K562 (cell line): ENCODE results near the gene TASP1. TPM values are rescaled to one million over a fixed set of nuclear protein-coding genes. Genes with fewer than 3 reads are reported as not detected.

ENCODE experiments used
- ATAC-seq: fragments of 200-7000 bp; cut with Tn5 transposase; 3 replicates; pipeline ENCODE4 v1.9.1; 2020; ENCODE audit warnings: moderate library complexity
- BruUV-seq: library from RNA; stranded (reverse); fragments of 400-500 nt; replicated peaks from 2 replicates; lab custom pipeline; 2021; lab: Mats Ljungman, UMichigan
- CTCF ChIA-PET: fragments of 300-600 bp; formaldehyde crosslinking; extraction: SDS; loops from one replicate; lab custom pipeline; 2021; ENCODE audit warnings: low intra/inter-chr PET ratio; lab: Yijun Ruan, JAX
- POLR2A ChIA-PET: fragments of 300-600, 350-650 bp; sonication (Branson Sonifier 250); formaldehyde crosslinking; extraction: SDS; loops from one replicate; lab custom pipeline; 2021; ENCODE audit warnings: antibody characterized with exemption, inconsistent platforms; lab: Yijun Ruan, JAX
- DNase-seq, 4 experiments: peaks; one replicate each; pipeline versions ENCODE4 v3.0.0 to v3.0.0-alpha.2; 2011 to 2018; ENCODE audit warnings: low spot score in 3 of 4, mixed read lengths in 3 of 4; ENCODE audit errors: extremely low read depth in 1 of 4
- FAIRE-seq: peaks from 2 replicates; lab custom pipeline; 2011; peaks lifted over from hg19 to GRCh38; lab: Jason Lieb, UNC
- H2AFZ ChIP-seq: 2 replicates; pipeline ENCODE4 v1.6.0; 2011; ENCODE audit warnings: low read depth, low read length, control low read depth, inconsistent platforms
- H3K27ac ChIP-seq: fragments of 200-600 bp; 3 replicates; pipeline ENCODE4 v1.8.0; 2011; ENCODE audit warnings: low read depth, mild to moderate bottlenecking, control low read depth, inconsistent platforms, low read length, moderate library complexity, mixed read lengths; ENCODE audit errors: extremely low read depth
- H3K27me3 ChIP-seq, 2 experiments: fragments of 300-600 bp in 1 of 2; 2 replicates in 1 of 2; 3 replicates in 1 of 2; pipeline versions ENCODE4 v1.6.0 to v1.8.0; 2011; ENCODE audit warnings: inconsistent platforms in 2 of 2, low read length in 2 of 2, mild to moderate bottlenecking in 1 of 2, mixed read lengths in 1 of 2, moderate library complexity in 1 of 2; ENCODE audit not compliant: control insufficient read depth in 2 of 2, insufficient read depth in 2 of 2
- H3K36me3 ChIP-seq: fragments of 300-600 bp; 3 replicates; pipeline ENCODE4 v1.8.0; 2011; ENCODE audit warnings: mild to moderate bottlenecking, low read length, inconsistent platforms; ENCODE audit not compliant: control insufficient read depth, insufficient read depth
- H3K4me1 ChIP-seq, 2 experiments: fragments of 200-600 bp in 1 of 2; replicated peaks in 1 of 2; 2 replicates in 1 of 2; 3 replicates in 1 of 2; pipeline versions ENCODE4 v1.5.1 to v1.8.0; 2011; ENCODE audit warnings: inconsistent platforms in 2 of 2, low read length in 2 of 2, mild to moderate bottlenecking in 1 of 2, mixed read lengths in 1 of 2, moderate library complexity in 1 of 2; ENCODE audit not compliant: control insufficient read depth in 2 of 2, insufficient read depth in 2 of 2
- H3K4me2 ChIP-seq: 2 replicates; pipeline ENCODE4 v1.6.1; 2011; ENCODE audit warnings: low read length, control low read depth, inconsistent platforms, mixed read lengths; ENCODE audit not compliant: insufficient read depth
- H3K4me3 ChIP-seq: fragments of 200-600 bp; sonication (generic), shearing (Covaris generic); 2 replicates; pipeline ENCODE4 v1.5.1; 2016; ENCODE audit warnings: control low read depth, inconsistent platforms
- H3K79me2 ChIP-seq: fragments of 200-600 bp; 3 replicates; pipeline ENCODE4 v1.8.0; 2011; ENCODE audit warnings: low read length, inconsistent platforms; ENCODE audit not compliant: control insufficient read depth, insufficient read depth
- H3K9ac ChIP-seq, 2 experiments: 2 replicates each; pipeline versions ENCODE4 v1.6.0 to v1.6.1; 2011; ENCODE audit warnings: low read depth in 2 of 2, low read length in 2 of 2, control low read depth in 1 of 2, inconsistent platforms in 1 of 2, mild to moderate bottlenecking in 1 of 2, mixed read lengths in 1 of 2; ENCODE audit not compliant: insufficient read depth in 1 of 2
- H3K9me1 ChIP-seq: one replicate; pipeline ENCODE4 v1.6.0; 2011; ENCODE audit warnings: inconsistent platforms, mild to moderate bottlenecking, low read length, moderate library complexity; ENCODE audit not compliant: control insufficient read depth, insufficient read depth
- H3K9me3 ChIP-seq: replicated peaks from 2 replicates; pipeline ENCODE4 v1.5.1; 2011; ENCODE audit warnings: low read depth, low read length, inconsistent platforms; ENCODE audit not compliant: control insufficient read depth, insufficient read depth
- H4K20me1 ChIP-seq: replicated peaks from 2 replicates; pipeline ENCODE4 v1.6.1; 2011; ENCODE audit warnings: low read length, inconsistent platforms, mixed read lengths; ENCODE audit not compliant: control insufficient read depth, insufficient read depth
- CHCHD3 ChIP-seq: fragments of 250-450 bp; sonication (Bioruptor Pico); IDR thresholded peaks from 2 replicates; pipeline ENCODE4 v2.1.2; 2022; ENCODE audit warnings: mild to moderate bottlenecking
- CUX1 ChIP-seq: fragments of 200-800 bp; sonication (Bioruptor generic); IDR thresholded peaks from 2 replicates; pipeline ENCODE4 v1.6.1; 2016; ENCODE audit warnings: missing genetic modification characterization, missing compliant biosample characterization
- NUFIP1 ChIP-seq: fragments of 450-650 bp; IDR thresholded peaks from 2 replicates; pipeline ENCODE4 v1.6.1; 2018; ENCODE audit not compliant: partially characterized antibody
- PHB2 ChIP-seq: fragments of 450-650 bp; IDR thresholded peaks from 2 replicates; pipeline ENCODE4 v1.6.1; 2017; ENCODE audit warnings: low read depth
- PML ChIP-seq: IDR thresholded peaks from 2 replicates; pipeline ENCODE4 v1.6.1; 2012; ENCODE audit warnings: low read length, inconsistent platforms
- RNF2 ChIP-seq: sonication (generic); IDR thresholded peaks from 2 replicates; pipeline ENCODE4 v1.6.1; 2016
- SMAD1 ChIP-seq: fragments of 150-350 bp; IDR thresholded peaks from 2 replicates; pipeline ENCODE4 v1.6.1; 2014; ENCODE audit warnings: low read length, low read depth; ENCODE audit not compliant: partially characterized antibody
- SMAD2 ChIP-seq: fragments of 150-350 bp; IDR thresholded peaks from 2 replicates; pipeline ENCODE4 v1.6.1; 2014; ENCODE audit warnings: low read depth, mild to moderate bottlenecking, low read length
- SPI1 ChIP-seq: IDR thresholded peaks from 2 replicates; pipeline ENCODE4 v1.6.1; 2011; ENCODE audit warnings: low read depth, low read length, control low read depth, borderline replicate concordance
- XRCC3 ChIP-seq: fragments of 450-650 bp; IDR thresholded peaks from 2 replicates; pipeline ENCODE4 v1.6.1; 2017; ENCODE audit warnings: mild to moderate bottlenecking, moderate library complexity
- ZNF41 ChIP-seq: fragments of 250-450 bp; sonication (Bioruptor Pico); conservative IDR thresholded peaks from 2 replicates; pipeline ENCODE4 v1.4.0; 2020; ENCODE audit warnings: mild to moderate bottlenecking
- ZNF561 ChIP-seq: fragments of 450-650 bp; formaldehyde crosslinking; conservative IDR thresholded peaks from 2 replicates; pipeline ENCODE4 v1.4.0; 2020; ENCODE audit warnings: mild to moderate bottlenecking, moderate library complexity
- in situ Hi-C: fragments of 300-500 bp; cut with MboI; formaldehyde crosslinking; loops from 4 replicates; pipeline ENCODE4 v1.15.0; 2018; ENCODE audit warnings: inconsistent platforms, mixed read lengths
- intact Hi-C: fragments of 100-400 bp; cut with micrococcal nuclease; formaldehyde crosslinking; loops from 2 replicates; pipeline ENCODE4 v1.14.2; 2022
- polyA plus RNA-seq, 8 experiments: library from polyadenylated mRNA; depleted of rRNA in 4 of 8; stranded (reverse) in 5 of 8; unstranded in 3 of 8; fragments of >200 nt; fragmentation: Nextera tagmentation in 2 of 8; fragmentation: Illumina TruSeq in 1 of 8; extraction: Ambion mirVana in 2 of 8; extraction: Trizol in 1 of 8; gene quantifications; 2 replicates each; pipeline versions ENCODE4 v1.2.1 to v1.2.3, GENCODE V29; 2011 to 2014; ENCODE audit warnings: inconsistent platforms in 1 of 8, missing spikeins in 1 of 8
- total RNA-seq, 7 experiments: library from RNA; depleted of rRNA in 6 of 7; stranded (reverse); fragments of >200 nt in 6 of 7; fragmentation: Illumina TruSeq in 2 of 7; extraction: Trizol in 2 of 7; gene quantifications; 2 replicates each; pipeline versions ENCODE4 v1.2.1 to v1.2.3, GENCODE V29; 2011 to 2021; ENCODE audit warnings: low replicate concordance in 1 of 7
- TF ChIP-seq, protein P1 (sequence below): IDR thresholded peaks from 3 replicates; pipeline ENCODE4 v1.6.1; 2011; ENCODE audit warnings: borderline replicate concordance, mild to moderate bottlenecking, moderate library complexity; ENCODE audit not compliant: insufficient read length; ENCODE audit errors: extremely low read depth

The TASP1 gene
- total and polyA plus RNA-seq, 9 of the 15 experiments (the other 6 are each of a cell fraction or from before 2014, with no cell fraction given), result 3.7 to 10.6 (median 6.4) TPM

GRCh38 chr20:13587370-13587769 is 51.4 kb downstream of the TASP1 start:
- FAIRE-seq (no peak), DNase-seq (no peak), ATAC-seq (no peak)
- intact Hi-C loops (no loop called here), in situ Hi-C loops (no loop called here)
- Histone ChIP-seq H3K36me3 (no peaks in the 10 kb centered on the region), H3K4me2 (no peak overlapping the region), H4K20me1 (no peaks in the 10 kb centered on the region), H3K9ac (no peak overlapping the region), H3K9me3 (no peaks in the 10 kb centered on the region), H3K9me1 (no peaks in the 10 kb centered on the region), H3K27me3 (no peaks in the 10 kb centered on the region), H3K79me2 (no peaks in the 10 kb centered on the region), H3K27ac (no peak overlapping the region), H3K4me1 (no peaks in the 10 kb centered on the region), H3K4me3 (no peak overlapping the region), H2AFZ (no peak overlapping the region)
- TF ChIP-seq PHB2 (no peak), RNF2 (no peak), PML (no peak), ZNF561 (CRISPR knock-in tag) (no peak), SMAD1 (no peak), NUFIP1 (no peak), CUX1 (CRISPR knock-in tag) (no peak), SMAD2 (no peak), CHCHD3 (CRISPR knock-in tag) (no peak), SPI1 (no peak), ZNF41 (no peak), XRCC3 (no peak)
- TF ChIP-seq, protein P1, sequence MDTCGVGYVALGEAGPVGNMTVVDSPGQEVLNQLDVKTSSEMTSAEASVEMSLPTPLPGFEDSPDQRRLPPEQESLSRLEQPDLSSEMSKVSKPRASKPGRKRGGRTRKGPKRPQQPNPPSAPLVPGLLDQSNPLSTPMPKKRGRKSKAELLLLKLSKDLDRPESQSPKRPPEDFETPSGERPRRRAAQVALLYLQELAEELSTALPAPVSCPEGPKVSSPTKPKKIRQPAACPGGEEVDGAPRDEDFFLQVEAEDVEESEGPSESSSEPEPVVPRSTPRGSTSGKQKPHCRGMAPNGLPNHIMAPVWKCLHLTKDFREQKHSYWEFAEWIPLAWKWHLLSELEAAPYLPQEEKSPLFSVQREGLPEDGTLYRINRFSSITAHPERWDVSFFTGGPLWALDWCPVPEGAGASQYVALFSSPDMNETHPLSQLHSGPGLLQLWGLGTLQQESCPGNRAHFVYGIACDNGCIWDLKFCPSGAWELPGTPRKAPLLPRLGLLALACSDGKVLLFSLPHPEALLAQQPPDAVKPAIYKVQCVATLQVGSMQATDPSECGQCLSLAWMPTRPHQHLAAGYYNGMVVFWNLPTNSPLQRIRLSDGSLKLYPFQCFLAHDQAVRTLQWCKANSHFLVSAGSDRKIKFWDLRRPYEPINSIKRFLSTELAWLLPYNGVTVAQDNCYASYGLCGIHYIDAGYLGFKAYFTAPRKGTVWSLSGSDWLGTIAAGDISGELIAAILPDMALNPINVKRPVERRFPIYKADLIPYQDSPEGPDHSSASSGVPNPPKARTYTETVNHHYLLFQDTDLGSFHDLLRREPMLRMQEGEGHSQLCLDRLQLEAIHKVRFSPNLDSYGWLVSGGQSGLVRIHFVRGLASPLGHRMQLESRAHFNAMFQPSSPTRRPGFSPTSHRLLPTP, result no peak
- POLR2A ChIA-PET, result no interaction called here
- no TSS peak for BruUV-seq
- CTCF ChIA-PET, result no interaction called here
